Hepatocyte (in vitro differentiated cells): ENCODE data around the gene ZBTB7C.

Experiments
- EZH2phosphoT487 ChIP-seq: fragments of 200-600 bp; sonication (generic); IDR thresholded peaks from one replicate; pipeline ENCODE4 v1.6.1; 2018; ENCODE audit warnings: antibody characterized with exemption, mild to moderate bottlenecking, low read depth, moderate library complexity; ENCODE audit not compliant: unreplicated experiment, severe bottlenecking
- TF ChIP-seq, protein P1 (sequence below): fragments of 200-600 bp; sonication (generic); IDR thresholded peaks from 2 replicates; pipeline ENCODE4 v1.5.1; 2016; ENCODE audit warnings: antibody characterized with exemption, mild to moderate bottlenecking; ENCODE audit not compliant: poor library complexity

DNA sequence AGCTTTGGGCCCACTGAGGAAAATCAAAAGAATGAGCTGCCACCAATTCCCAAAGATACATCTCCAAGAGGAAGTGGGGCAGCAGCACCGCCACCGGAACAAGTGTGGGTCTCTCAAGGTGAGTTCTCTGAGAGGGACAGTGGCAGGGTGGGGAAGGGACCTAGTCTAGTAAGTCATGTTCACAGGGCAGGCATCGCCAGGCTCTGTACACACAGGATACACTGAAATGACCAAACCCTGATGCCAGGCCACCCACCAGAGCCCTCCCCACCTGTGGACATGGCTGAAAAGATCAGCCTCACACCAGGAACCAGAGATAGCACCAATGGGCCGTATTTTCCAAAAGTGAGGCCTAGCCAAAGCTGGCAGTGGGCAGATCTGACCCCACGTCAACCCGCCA is 370.5 kb downstream of the ZBTB7C start:
- TF ChIP-seq, protein P1, sequence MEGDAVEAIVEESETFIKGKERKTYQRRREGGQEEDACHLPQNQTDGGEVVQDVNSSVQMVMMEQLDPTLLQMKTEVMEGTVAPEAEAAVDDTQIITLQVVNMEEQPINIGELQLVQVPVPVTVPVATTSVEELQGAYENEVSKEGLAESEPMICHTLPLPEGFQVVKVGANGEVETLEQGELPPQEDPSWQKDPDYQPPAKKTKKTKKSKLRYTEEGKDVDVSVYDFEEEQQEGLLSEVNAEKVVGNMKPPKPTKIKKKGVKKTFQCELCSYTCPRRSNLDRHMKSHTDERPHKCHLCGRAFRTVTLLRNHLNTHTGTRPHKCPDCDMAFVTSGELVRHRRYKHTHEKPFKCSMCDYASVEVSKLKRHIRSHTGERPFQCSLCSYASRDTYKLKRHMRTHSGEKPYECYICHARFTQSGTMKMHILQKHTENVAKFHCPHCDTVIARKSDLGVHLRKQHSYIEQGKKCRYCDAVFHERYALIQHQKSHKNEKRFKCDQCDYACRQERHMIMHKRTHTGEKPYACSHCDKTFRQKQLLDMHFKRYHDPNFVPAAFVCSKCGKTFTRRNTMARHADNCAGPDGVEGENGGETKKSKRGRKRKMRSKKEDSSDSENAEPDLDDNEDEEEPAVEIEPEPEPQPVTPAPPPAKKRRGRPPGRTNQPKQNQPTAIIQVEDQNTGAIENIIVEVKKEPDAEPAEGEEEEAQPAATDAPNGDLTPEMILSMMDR: no peak
- TF ChIP-seq EZH2phosphoT487: no peak
